Activated gamma-delta T cell treated with Interleukin-2 at 50 U/mL for 16 hours (primary cell): ENCODE data around the gene TCF12.

ENCODE experiments used
- DNase-seq: peaks from one replicate; pipeline ENCODE4 v3.0.0-alpha.2; 2020

The TCF12 gene

DNA sequence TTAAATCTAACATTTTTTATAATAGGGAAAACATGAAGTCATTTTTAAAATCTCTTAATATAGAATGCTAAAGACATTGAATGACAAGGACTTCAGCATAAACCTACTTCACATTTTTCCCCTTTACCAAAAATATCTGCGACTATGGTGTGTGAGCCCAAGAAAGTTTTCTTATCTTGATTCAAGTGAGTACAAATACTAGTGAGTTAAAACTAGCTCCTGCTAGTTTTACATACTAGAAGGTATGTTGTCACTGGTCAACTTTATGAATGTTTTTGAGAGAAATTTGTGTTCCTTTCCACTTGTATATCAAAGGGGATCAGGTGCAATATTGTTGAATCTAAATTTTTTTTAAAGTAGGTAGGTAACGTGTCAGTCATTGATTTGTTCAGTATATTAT is 305.4 kb downstream of the TCF12 start:
- no peak for DNase-seq

DNA sequence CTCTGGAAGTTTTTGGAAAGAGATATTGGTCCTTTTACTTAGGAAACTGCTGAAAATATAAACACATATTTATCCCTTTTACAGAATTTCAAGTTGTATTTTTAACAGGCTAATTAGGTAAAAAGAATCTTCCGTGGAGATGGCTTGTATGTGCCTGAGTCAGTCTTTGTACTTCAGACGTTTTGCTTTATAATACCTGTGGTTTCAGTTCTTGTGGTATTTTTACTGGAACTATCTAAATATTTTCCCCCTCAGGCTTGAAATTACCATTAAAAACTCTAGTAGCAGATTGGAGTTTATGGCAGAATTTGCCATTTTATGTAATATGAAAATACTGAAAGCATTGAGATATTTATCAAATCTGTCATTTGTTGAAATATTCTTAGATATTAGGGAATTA is 306.2 kb downstream of the TCF12 start:
- no peak for DNase-seq

DNA sequence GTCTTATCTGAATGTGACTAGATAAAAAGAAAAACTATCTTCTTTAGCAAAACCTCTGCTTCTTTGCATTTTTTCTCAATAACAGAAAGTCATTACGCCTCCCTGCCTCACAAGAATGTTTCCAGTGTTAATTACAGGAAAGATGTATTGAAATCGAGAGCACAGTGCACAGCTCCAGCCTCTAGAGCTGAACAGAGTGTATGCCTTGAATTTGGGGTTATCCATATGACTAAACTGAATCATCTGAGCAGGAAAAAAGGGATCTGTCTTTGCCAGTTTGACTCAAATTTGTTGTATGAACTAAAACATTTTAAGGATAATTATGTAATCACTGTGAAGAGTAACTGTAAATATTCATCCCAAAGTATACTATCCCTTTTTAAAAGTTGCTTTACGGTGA is 308.7 kb downstream of the TCF12 start:
- DNase-seq = no peak

DNA sequence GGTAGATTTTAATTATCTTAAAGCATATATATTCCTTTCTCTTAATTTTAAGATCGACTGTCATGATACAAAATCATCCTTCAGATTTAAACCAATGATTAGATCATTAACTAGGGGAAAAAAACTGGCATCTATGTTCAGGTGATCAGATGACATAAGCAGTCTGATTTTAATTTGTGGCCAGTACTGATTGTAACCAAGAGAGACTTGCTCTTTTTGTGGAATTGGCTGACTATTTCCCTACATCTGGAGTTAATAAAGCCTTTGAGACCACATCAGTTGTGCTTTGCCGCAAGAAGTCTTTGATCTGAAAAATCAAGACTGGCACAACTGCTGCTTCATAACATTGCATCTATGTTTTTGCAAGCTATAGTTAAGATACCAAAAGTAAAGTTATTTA is 309.5 kb downstream of the TCF12 start:
- DNase-seq = no peak

DNA sequence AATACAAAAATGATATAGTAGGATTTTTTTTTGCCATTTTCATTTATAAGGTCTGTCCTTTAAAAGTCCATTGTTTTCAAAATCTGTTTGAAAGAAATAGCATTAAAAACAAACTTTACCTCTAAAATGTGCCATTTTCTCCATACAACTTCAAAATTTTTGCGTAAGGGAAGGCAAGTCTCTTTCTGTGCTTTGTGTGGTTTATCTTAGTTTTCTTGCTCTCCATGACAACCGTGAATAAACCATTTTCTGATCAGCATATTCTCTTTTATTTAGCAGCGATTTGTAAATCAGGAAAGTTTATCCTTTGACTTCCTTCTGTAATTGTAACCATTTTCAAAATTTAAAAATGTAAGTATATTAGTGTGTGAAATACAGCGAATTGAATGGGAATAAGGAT is 310.0 kb downstream of the TCF12 start:
- no peak for DNase-seq

DNA sequence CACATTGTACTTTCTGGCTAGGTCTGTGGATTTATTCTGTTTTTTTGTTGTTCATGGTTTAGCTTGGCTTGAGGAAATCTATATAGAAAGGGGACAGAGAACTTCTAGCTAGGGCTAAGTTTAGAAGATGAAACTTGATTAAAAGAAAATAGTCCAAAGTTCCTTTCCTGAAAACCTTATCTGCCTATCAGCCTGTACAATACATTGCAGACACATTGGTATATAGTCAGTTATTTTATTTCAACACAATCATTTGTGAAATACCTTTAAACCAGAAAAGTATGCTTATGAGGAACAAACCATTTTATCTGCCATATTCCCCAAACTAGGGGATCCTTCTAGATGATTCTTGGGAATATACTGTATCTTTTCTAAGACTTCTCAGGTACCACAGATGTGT is 310.6 kb downstream of the TCF12 start:
- DNase-seq = no peak

DNA sequence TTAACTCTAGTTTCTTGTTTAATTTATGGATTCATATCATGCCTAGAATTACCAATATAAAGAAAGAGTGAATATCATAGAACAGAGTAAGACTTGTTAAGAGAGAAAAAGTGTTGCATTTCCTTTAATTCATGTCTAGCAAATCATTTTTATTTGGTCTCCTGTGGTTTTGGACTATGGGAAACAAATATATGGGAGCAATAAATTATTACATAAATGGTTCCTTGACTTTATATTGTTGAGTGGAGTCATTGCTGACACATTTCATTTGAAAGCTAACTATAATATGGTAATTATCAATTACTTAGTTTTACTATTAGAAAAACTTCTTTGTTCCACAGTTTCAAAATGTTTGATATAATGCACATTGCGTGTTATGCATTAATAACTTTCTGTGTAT is 313.1 kb downstream of the TCF12 start:
- DNase-seq = no peak

DNA sequence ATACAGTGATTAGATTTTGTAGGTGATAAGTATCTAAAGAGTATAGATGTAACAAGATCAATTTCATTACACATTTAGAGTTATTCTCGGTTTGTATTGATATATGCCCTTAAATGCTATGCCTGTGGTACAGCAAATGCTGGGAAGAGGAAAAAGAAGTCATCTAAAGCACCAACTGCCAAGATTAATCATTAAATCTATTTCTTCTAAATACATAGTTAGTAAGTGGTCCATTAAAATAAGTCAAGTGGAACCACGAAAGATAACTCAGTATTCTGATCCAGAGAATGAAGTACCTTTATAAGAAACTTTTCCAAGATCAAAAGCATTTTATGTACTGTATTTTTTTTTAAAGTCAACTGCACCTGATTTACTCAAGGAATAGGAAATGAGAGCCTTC is 315.7 kb downstream of the TCF12 start:
- DNase-seq = no peak

DNA sequence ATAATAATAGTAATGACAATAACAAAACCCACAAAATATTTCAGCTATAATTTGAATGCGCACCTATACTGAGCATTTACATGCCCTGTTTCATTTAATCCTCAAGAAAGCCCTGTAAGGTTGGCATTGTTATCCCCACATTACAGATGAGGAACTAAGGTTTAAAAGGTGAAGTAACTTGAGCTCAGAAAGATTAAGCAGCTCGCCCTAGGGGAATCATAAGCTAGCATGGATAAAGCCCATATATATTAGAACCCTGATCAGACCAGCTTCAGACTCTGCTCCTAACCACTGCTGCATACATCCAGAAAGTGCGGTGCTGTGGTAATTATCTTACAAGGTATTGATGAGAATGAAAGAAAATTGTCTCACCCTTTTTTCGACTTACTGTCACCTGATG is 316.7 kb downstream of the TCF12 start:
- DNase-seq = no peak

DNA sequence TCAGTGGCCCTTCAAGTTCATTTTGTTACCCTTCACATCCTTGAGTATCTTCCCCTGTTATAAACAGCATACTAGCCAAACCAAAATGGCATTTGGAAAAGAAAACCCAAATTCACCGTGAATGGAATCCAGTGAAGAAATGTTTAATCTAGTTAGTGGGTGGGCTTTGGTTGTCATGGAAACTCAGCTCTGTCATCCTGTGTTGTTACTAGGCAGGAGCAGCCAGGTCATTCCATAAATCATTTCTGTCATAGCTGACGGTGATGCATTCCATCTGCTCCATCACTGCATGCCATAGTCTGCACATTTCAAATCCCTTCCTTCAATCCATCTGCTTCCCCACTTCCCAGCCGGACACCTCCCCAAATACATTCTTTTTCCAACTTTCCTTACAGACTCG is 317.4 kb downstream of the TCF12 start:
- DNase-seq = no peak

DNA sequence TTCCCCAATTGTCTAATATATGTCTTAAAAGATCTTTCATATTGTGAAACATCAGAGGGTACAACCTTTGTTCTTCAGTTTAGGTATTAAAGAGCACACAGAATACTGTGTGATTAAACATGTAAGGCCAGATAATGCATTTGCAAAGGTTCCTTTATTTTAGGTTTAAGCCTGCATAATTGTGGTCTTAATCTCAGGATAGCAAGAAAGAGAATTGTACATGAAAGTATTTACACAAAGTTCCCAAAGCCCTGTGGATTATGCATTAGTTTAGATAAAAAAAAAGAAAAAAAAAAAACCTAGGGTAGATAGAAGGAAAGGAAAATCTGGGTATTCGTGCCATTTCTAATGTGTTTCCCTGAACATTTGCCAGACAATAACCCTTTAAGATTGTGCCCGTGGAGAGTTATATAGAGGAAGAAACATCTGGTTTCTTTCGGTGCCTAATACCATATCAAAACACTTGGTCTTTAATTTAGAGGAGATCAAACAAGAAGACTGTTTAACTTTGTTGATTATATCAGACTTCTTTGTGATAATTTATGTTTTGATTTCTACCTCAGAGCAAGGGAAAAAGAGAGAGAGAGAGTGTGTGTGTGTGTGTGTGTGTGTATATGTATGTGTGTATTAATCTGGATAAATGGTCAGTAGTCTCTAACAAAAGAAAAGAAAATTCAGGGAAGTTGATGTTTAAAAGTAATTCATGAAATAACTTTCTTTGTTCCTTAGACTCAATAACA is 318.3 kb downstream of the TCF12 start:
- no peak for DNase-seq

DNA sequence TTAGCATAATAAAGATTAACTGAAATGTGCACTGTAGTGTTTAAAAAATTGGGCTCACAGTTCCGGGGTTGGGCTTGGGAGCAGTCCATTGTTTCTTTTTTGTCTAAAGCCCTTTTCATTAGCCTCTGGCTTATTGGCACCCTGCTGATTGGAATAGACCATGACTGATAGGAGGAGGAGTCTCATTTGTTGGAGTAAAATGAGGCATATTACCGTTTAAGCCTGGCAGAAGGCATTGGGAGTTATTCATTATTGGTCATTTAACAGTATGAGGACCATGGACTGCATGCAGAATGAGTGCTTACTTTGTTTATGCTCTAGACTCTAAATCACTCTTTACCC is 318.8 kb downstream of the TCF12 start:
- no peak for DNase-seq

DNA sequence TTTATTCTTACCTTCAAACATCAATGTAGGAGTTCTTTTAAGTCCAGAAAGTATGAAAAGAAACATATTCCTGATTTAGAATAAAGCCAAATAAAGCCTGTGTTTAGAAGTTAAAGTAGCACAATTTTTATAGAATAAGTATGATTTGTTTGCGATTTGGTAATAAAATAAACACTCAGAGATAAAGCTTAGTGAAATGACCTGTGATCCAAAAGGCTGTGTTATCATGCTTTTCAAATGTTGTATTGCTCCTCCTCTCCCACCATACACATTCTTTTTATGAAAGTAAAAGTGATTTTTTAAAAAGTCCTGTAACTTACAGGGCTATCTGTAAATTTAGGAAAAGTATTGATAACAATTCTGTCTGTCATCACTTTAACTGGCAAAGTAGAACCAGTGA is 319.2 kb downstream of the TCF12 start:
- no peak for DNase-seq

DNA sequence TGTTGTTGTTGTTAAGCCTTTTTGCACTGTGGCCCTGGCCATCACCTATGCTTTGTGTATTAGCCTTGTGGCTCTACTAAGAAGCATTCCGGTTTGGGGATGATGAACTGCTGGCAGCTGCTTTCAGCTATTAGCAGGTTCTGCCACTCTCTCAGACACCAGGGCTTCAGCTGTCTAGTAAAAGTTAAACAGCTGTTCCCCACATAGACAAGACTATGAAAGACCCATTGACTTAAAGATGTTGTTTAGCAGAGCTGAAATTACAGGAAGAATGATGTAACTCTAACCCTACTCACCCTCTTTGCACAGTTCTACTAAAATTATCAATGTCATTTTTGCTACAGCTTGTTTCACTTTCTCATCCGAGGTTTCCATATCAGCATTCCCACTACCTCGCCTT is 326.7 kb downstream of the TCF12 start:
- DNase-seq = no peak

DNA sequence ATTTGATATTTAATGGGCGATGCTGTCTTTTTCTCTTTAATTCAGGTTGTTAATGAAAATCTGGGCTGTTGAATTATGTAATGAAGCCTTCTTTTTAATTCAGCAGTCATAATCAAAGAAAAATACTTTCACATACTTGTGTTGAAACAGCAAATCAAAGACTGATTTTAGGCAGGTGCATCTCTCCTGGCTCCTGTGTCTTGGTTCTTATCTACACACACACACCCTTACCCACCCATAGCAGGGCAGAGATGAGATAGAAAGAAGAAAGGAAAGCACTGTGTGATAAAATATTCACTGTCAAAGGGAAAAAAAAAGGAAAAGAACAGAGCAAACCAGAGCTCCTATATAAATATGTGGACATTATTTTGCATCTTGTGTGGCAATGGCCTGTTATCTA is 327.3 kb downstream of the TCF12 start:
- no peak for DNase-seq

DNA sequence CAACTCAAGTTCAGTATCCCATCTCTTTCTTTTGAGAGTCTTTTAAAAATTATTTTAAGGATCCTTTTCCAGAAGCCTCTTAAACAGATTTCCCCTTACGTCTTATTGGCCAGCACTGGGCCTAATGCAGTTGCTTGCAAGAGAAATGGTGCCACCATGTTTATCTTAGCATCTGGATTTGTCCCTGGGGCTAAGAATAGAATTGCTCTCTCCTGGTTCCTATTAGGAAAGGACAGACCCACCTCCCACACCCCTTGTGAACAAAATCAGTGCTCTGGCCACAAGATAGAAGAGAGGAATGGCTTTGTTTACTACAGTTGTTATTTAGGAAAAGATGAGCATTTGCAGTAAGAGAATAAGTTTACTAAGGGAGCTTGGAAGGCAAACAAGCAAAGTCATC is 329.6 kb downstream of the TCF12 start:
- DNase-seq = no peak

DNA sequence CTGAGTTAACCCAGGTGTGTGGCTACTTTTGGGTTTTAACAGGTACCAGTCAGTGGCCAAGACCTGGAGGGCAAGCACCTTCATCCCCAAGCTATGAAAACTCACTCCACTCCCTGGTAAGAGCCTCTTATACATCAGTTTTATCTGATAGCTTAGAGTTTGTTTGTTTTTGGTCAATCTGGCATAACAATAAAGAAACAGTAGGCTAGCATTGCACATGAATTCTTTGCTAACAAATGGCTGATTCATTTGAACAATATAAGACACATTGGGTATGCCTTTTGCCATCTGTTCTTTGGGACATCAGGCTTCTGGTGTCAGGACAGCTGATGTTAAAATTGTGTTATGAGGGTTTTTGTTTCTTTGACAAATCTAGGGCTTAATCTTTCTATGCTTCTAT is 332.9 kb downstream of the TCF12 start:
- DNase-seq = no peak

DNA sequence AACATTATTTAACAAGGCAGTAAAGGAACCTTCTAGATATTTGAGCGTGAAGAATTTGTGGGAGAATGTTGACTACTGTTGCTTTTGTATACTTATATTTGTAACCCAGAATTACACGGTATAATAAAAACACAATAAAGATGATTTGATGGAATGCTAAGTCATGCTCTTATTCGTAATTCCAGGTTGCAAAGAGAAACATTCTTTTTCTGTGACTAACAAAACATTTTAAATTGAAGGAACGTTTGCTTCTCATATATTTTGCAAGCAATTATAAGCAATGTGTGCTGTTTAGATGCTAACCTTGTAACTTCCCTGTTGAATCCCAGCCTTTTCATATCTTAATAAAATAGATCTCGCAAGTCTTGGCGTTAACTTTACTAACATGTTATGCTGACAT is 333.5 kb downstream of the TCF12 start:
- DNase-seq = no peak

DNA sequence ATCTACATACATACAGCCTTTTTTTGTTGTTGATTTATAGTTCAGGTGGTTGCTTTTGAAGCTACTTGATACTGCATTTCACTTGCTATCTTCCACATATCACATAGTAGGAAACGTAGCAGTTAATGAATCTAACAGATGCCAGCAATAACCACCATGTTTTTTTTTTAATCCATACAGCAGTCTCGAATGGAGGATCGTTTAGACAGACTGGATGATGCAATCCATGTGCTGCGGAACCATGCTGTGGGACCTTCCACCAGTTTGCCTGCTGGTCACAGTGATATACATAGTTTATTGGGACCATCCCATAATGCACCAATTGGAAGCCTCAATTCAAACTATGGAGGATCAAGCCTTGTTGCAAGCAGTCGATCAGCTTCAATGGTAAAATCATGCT is 334.6 kb downstream of the TCF12 start:
- no peak for DNase-seq

DNA sequence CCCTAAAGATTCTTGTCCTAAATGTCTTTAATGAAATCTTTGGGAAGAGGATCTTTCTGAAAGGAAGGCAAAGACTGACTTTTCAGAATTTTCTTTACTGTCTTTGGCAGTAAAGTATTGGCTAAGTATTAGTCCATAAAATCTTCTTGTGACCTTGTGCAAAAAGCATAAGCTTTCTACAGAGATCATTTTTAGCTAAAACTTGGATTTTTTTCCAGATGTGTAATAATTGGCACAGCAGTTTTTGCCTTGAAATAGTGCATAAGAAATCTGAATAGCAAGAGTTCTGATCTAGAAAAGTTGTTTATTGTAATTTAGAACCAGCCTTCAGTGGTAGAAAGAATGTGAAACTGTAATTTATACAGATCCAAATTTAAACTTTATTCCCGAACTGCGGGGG is 335.1 kb downstream of the TCF12 start:
- no peak for DNase-seq

DNA sequence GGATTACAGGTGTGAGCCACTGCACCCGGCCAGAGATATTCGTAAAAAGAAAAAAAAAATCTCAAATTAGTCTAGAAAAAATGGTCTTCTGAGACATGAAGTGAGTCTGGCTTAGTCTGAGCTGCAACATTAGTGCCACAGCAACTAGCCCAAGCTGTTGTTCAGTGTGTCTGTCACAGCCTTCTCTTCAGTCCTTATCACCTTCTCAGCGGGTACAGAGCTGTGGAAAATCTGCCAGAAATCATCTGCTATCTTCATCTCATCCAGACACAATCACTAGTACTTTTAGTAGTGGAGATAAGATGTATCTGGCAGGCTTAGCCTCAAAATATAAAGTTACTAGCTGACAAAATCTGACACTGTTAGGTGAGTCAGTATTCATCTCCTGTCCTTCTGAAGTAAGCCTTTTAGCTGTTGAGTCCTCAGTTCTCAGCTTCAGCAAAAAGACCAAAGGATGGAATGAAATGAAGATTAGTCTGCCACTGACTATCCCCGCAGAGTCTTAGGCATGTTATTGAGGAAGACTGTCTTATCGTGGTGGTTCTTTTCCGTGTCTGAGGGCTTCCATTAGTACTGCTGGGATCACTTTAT is 337.4 kb downstream of the TCF12 start:
- no peak for DNase-seq

DNA sequence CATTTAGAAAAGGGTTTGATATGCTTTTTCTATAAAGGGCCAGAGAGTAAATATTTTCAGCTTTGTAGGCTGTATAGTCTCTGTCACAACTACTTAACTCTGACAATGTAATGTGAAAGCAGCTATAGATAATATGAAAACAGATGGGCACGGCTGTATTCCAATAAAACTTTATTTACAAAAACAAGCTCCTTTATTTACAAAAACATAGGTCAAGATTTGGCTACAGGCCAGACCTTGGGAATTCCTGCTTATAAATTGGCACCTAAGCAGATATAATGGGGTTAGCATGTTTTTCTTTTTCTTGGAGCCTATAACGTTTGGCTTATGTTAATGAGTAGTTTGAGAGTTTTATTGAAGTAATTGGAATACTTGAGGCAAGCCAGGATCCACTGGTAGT is 338.5 kb downstream of the TCF12 start:
- DNase-seq = no peak

DNA sequence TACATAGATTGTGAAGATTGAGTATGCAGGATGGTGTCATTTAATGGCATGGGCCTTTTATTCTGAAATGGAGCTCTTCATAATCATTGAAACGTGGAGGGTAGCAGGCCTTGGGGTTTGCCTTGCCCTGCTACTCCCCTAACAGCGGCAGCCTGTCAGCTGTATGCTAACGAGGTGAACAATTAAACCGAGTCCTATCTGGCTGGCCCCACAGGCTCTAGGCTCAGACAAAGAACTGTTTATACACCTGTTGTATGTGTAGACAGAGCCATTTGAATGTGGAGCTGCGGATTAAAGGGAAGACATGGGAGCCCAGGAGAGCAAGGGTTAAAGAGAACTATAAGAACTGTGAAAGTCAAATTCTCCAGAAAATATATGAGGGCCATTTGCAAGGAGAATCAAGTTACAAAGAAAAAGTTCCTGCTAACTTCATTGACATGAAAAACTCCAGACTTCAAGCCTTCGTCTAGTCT is 341.2 kb downstream of the TCF12 start:
- DNase-seq = no peak

DNA sequence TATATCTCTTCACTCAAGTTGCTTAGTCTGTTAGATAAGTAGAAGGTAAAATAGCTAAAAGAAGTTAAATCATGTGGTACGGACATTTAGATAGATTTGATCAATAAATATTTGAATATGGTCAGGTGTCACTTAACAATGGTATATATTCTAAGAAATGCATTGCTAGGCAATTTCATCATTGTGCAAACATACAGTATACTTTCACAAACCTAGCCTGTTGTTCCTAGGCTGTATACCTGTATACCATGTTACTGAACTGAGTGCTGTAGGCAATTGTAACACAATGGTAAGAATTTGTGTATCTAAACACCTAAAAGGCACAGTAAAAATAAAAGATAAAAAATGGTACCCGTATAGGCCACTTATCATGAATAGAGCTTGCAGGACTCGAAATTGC is 345.1 kb downstream of the TCF12 start:
- DNase-seq = no peak

DNA sequence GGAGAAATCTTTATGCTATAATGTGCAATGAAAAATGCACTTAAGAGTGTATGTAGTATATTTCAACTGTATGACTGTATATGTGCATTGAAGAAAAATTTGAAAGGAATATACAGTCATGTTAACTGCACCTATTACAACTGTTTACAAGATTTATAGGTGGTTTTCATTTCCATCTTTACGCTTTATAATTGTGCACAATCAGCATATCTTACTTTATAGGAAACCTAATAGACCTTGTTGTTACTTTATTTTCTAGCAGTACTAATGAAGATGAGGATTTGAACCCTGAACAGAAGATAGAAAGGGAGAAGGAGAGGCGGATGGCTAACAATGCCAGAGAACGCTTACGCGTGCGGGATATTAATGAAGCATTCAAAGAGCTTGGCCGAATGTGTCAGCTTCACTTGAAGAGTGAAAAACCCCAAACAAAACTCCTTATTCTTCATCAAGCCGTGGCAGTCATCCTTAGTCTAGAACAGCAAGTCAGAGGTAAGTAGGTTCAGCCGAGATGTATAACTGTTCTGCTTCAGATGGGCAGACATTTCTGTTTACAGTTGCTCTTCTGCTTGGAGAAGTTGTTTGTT is 354.4 kb downstream of the TCF12 start:
- DNase-seq = no peak
